K562 (cell line): Measurements from ENCODE around the gene TBL1XR1. TPM values are rescaled to one million over a fixed set of nuclear protein-coding genes. Genes with fewer than 3 reads are reported as not detected.

ENCODE experiments used
- CBX1 ChIP-seq: sonication (generic); IDR thresholded peaks from 2 replicates; pipeline ENCODE4 v1.6.1; 2016; ENCODE audit warnings: antibody characterized with exemption, low read depth, mild to moderate bottlenecking
- PTBP1 ChIP-seq: fragments of 200-400 bp; formaldehyde crosslinking; IDR thresholded peaks from 2 replicates; pipeline ENCODE4 v1.6.1; 2017; ENCODE audit warnings: low read depth, low read length
- SAFB2 ChIP-seq: fragments of 200-400 bp; formaldehyde crosslinking; IDR thresholded peaks from 2 replicates; pipeline ENCODE4 v1.6.1; 2018; ENCODE audit warnings: borderline replicate concordance, low read length, low read depth, moderate library complexity; ENCODE audit not compliant: severe bottlenecking
- ZNF766 ChIP-seq: fragments of 200-800 bp; sonication (Bioruptor generic); conservative IDR thresholded peaks from 2 replicates; pipeline ENCODE4 v1.6.1; 2016; ENCODE audit warnings: missing genetic modification characterization, missing compliant biosample characterization
- polyA plus RNA-seq, 8 experiments: library from polyadenylated mRNA; depleted of rRNA in 4 of 8; stranded (reverse) in 5 of 8; unstranded in 3 of 8; fragments of >200 nt; fragmentation: Nextera tagmentation in 2 of 8; fragmentation: Illumina TruSeq in 1 of 8; extraction: Ambion mirVana in 2 of 8; extraction: Trizol in 1 of 8; gene quantifications; 2 replicates each; pipeline versions ENCODE4 v1.2.1 to v1.2.3, GENCODE V29; 2011 to 2014; ENCODE audit warnings: inconsistent platforms in 1 of 8, missing spikeins in 1 of 8
- total RNA-seq, 7 experiments: library from RNA; depleted of rRNA in 6 of 7; stranded (reverse); fragments of >200 nt in 6 of 7; fragmentation: Illumina TruSeq in 2 of 7; extraction: Trizol in 2 of 7; gene quantifications; 2 replicates each; pipeline versions ENCODE4 v1.2.1 to v1.2.3, GENCODE V29; 2011 to 2021; ENCODE audit warnings: low replicate concordance in 1 of 7
- TF ChIP-seq, protein P1 (sequence below): fragments of 450-650 bp; IDR thresholded peaks from 2 replicates; pipeline ENCODE4 v1.6.1; 2016; ENCODE audit warnings: mild to moderate bottlenecking, moderate library complexity
- TF ChIP-seq, protein P2 (sequence below): fragments of 450-650 bp; IDR thresholded peaks from 2 replicates; pipeline ENCODE4 v1.6.1; 2016; ENCODE audit warnings: missing biosample characterization, missing genetic modification characterization

The TBL1XR1 gene
- total and polyA plus RNA-seq, 9 of the 15 experiments (the other 6 are each of a cell fraction or from before 2014, with no cell fraction given): 19.6 to 171 (median 83.3) TPM

- TF ChIP-seq, protein P1, sequence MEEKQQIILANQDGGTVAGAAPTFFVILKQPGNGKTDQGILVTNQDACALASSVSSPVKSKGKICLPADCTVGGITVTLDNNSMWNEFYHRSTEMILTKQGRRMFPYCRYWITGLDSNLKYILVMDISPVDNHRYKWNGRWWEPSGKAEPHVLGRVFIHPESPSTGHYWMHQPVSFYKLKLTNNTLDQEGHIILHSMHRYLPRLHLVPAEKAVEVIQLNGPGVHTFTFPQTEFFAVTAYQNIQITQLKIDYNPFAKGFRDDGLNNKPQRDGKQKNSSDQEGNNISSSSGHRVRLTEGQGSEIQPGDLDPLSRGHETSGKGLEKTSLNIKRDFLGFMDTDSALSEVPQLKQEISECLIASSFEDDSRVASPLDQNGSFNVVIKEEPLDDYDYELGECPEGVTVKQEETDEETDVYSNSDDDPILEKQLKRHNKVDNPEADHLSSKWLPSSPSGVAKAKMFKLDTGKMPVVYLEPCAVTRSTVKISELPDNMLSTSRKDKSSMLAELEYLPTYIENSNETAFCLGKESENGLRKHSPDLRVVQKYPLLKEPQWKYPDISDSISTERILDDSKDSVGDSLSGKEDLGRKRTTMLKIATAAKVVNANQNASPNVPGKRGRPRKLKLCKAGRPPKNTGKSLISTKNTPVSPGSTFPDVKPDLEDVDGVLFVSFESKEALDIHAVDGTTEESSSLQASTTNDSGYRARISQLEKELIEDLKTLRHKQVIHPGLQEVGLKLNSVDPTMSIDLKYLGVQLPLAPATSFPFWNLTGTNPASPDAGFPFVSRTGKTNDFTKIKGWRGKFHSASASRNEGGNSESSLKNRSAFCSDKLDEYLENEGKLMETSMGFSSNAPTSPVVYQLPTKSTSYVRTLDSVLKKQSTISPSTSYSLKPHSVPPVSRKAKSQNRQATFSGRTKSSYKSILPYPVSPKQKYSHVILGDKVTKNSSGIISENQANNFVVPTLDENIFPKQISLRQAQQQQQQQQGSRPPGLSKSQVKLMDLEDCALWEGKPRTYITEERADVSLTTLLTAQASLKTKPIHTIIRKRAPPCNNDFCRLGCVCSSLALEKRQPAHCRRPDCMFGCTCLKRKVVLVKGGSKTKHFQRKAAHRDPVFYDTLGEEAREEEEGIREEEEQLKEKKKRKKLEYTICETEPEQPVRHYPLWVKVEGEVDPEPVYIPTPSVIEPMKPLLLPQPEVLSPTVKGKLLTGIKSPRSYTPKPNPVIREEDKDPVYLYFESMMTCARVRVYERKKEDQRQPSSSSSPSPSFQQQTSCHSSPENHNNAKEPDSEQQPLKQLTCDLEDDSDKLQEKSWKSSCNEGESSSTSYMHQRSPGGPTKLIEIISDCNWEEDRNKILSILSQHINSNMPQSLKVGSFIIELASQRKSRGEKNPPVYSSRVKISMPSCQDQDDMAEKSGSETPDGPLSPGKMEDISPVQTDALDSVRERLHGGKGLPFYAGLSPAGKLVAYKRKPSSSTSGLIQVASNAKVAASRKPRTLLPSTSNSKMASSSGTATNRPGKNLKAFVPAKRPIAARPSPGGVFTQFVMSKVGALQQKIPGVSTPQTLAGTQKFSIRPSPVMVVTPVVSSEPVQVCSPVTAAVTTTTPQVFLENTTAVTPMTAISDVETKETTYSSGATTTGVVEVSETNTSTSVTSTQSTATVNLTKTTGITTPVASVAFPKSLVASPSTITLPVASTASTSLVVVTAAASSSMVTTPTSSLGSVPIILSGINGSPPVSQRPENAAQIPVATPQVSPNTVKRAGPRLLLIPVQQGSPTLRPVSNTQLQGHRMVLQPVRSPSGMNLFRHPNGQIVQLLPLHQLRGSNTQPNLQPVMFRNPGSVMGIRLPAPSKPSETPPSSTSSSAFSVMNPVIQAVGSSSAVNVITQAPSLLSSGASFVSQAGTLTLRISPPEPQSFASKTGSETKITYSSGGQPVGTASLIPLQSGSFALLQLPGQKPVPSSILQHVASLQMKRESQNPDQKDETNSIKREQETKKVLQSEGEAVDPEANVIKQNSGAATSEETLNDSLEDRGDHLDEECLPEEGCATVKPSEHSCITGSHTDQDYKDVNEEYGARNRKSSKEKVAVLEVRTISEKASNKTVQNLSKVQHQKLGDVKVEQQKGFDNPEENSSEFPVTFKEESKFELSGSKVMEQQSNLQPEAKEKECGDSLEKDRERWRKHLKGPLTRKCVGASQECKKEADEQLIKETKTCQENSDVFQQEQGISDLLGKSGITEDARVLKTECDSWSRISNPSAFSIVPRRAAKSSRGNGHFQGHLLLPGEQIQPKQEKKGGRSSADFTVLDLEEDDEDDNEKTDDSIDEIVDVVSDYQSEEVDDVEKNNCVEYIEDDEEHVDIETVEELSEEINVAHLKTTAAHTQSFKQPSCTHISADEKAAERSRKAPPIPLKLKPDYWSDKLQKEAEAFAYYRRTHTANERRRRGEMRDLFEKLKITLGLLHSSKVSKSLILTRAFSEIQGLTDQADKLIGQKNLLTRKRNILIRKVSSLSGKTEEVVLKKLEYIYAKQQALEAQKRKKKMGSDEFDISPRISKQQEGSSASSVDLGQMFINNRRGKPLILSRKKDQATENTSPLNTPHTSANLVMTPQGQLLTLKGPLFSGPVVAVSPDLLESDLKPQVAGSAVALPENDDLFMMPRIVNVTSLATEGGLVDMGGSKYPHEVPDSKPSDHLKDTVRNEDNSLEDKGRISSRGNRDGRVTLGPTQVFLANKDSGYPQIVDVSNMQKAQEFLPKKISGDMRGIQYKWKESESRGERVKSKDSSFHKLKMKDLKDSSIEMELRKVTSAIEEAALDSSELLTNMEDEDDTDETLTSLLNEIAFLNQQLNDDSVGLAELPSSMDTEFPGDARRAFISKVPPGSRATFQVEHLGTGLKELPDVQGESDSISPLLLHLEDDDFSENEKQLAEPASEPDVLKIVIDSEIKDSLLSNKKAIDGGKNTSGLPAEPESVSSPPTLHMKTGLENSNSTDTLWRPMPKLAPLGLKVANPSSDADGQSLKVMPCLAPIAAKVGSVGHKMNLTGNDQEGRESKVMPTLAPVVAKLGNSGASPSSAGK: no peak
- TF ChIP-seq CBX1: peak; percentile 26; the same call in 1 of the 2 replicates
- TF ChIP-seq, protein P2, sequence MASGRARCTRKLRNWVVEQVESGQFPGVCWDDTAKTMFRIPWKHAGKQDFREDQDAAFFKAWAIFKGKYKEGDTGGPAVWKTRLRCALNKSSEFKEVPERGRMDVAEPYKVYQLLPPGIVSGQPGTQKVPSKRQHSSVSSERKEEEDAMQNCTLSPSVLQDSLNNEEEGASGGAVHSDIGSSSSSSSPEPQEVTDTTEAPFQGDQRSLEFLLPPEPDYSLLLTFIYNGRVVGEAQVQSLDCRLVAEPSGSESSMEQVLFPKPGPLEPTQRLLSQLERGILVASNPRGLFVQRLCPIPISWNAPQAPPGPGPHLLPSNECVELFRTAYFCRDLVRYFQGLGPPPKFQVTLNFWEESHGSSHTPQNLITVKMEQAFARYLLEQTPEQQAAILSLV: no peak
- TF ChIP-seq ZNF766 (CRISPR knock-in tag): no peak
- no peak for TF ChIP-seq PTBP1
- TF ChIP-seq SAFB2: no peak
Observed at GRCh38 chr3:177228601-177229190, 31.4 kb upstream of the TBL1XR1 start (continued).
